ENCODE measurements around the gene KLRC1.
"Not testable (repeated sequence)": the region's sequence is repeated elsewhere in the genome, so short reads cannot be mapped to it uniquely, and the experiment has no call there.

DNA sequence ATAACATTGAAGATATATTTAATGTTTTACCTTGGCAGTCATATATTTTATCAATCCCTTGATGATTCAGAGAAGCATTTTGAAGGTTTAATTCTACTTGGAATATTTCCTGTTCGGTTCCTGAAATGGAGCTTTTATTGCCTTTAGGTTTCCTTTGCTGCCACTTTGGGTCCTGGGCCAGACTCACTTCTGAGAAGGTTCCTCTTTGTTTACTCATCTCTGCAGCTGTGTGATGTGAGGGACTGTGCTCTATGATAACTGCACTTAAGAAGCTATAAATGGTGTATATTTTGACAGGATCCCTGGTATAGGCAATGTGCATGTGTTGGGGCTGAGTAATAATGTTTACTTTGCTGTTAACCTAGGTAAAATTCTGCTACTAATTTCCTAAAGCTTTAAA, 32.8 kb downstream of the KLRC1 start, which contains the start of gene KLRC3:
- TF ChIP-seq, protein P1, sequence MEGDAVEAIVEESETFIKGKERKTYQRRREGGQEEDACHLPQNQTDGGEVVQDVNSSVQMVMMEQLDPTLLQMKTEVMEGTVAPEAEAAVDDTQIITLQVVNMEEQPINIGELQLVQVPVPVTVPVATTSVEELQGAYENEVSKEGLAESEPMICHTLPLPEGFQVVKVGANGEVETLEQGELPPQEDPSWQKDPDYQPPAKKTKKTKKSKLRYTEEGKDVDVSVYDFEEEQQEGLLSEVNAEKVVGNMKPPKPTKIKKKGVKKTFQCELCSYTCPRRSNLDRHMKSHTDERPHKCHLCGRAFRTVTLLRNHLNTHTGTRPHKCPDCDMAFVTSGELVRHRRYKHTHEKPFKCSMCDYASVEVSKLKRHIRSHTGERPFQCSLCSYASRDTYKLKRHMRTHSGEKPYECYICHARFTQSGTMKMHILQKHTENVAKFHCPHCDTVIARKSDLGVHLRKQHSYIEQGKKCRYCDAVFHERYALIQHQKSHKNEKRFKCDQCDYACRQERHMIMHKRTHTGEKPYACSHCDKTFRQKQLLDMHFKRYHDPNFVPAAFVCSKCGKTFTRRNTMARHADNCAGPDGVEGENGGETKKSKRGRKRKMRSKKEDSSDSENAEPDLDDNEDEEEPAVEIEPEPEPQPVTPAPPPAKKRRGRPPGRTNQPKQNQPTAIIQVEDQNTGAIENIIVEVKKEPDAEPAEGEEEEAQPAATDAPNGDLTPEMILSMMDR (IDR thresholded peaks at IDR 0.05), result not testable (repeated sequence)
- TF ChIP-seq POLR2AphosphoS5 (IDR thresholded peaks at IDR 0.05), result not testable (repeated sequence)

Data from prostate gland (tissue), 2 donors.